Activated CD4-positive, CD25-positive, alpha-beta regulatory T cell treated with anti-CD3 and anti-CD28 coated beads, Interleukin-2, amount 50 U/mL, for 16 hours (primary cell): ENCODE measurements around the gene ADGRG6.
"Not testable (repeated sequence)": the region's sequence is repeated elsewhere in the genome, so short reads cannot be mapped to it uniquely, and the experiment has no call there.

ENCODE experiments used
- DNase-seq: peaks from one replicate; pipeline ENCODE4 v3.0.0-alpha.2; 2020; ENCODE audit warnings: low read depth, low spot score

ADGRG6 gene

DNA sequence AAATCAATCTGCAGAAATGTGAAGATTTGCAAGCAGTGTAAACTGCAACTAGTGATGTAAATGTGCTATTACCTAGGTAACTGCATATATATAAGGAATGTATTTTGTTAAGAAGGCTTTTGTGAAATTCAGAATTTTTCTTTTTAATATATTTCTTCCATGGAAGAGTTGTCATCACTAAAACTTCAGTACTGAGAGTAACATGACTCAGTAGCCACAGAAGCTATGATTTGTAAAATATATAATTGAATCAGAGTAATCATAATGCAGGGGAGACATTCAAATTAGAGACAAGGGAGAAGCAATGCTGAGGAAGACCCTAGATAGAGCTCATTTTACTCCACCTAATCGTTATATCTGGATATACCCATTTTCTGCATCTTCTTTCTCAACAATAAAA is 141.7 kb downstream of the ADGRG6 start:
- no peak for DNase-seq

GRCh38 chr6:142444376-142444775 is 142.6 kb downstream of the ADGRG6 start:
- DNase-seq: no peak

DNA sequence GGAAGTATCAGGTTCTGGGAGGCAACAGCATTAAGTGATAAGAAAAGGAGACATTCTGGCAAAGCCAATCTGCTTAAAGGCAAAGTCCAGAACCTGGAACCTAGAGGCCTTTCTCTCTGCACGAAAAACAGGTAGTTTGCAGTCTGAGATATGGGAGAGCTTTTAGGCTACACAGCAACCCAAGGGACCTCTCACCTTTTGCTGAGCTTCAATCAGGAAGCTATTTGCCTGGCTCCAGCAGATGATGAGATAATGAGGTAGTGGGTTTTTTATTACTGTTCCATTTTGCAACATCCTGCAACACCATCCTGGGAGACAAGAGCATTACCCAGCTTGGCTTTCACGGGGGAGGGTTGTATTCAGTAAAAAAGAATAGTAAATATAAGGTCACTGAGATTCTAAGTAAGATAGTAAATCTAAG is 143.1 kb downstream of the ADGRG6 start:
- no peak for DNase-seq

- DNase-seq: no peak
Measured at GRCh38 chr6:142446168-142446567, 144.4 kb downstream of the ADGRG6 start.

GRCh38 chr6:142446576-142446975 is 144.8 kb downstream of the ADGRG6 start:
- DNase-seq: no peak

DNA sequence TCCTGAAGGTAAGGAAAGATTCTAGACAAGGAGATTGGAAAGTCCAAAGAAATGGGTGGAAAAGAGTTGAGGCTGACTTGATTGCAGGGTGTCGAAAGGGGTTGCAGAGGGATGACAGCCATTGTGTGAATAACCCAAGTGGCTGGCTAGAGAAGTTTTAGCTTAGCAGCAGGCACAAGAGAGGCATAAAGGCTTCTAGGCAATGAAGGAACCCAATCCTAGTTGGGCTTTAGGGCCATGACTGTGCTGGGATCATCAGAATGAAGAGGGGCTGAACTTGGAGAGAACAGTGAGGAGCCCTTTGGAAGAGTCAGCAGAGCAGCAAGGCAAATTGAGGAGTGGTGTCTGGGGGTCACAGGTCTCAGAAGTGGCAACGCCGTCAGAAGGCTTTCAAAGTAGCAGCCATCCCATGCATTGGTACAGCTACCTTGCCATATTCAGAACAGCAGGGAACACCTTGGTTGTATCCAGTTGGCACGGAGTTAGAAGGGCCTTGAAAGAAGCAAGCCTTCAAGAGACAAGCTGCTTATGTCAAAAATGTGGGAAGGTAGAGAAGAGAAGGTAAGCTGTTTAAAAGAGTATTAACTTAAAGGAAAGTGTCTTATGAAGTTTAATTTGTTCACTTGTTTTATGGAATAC is 146.4 kb downstream of the ADGRG6 start:
- DNase-seq: no peak

- not testable (repeated sequence) for DNase-seq
Measured at GRCh38 chr6:142450856-142451255, 149.0 kb downstream of the ADGRG6 start.

DNA sequence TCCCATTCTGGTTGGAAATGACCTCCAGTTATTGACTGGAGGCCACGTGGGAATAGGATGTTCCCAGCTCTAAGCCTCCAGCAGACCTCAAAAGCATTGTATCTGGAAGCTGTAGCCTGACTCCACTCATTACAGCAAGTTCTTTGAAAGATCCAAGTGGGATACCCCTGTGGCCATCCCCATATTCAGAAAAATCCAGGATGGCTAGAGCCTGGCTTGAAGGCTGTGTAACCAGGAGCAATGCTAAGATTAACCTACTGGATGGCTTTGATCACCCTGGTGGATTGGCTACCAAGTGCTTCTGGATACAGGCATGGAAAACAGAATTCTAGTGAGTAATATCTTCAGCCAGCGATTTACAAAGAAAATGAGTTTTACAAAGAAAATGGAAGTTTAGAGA is 151.2 kb downstream of the ADGRG6 start:
- DNase-seq: no peak

GRCh38 chr6:142454196-142454595 is 152.4 kb downstream of the ADGRG6 start:
- DNase-seq: not testable (repeated sequence)

GRCh38 chr6:142454848-142455247 is 153.0 kb downstream of the ADGRG6 start:
- DNase-seq: not testable (repeated sequence)

DNA sequence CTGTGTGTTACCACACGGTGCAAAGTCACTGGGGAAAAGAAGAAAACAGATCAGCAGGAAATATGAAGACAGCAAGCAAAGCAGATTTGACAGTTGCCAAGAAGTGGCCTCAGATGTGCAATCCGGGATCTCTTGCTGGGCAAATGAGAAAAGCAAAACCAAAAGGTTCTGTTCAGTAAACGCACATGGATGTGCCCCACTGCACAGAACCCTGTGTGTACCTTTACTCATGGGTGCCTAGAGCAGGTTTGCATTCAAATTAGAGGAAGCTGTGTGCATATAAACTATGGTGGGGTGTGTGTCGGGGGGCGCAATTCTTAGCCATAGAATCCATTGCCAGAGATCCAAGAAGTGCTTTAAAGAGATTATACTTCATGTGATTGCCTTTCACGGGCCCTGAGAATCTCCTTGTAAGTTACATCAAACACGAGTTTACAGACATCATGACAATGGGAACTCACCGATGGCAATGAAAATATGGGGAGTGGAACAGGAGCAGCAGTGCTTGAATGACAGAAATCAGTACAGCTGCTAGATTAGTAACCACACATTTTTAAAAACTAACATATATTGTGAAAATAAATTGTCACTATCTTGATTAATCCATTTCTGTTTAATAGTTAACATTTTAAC is 154.3 kb downstream of the ADGRG6 start:
- DNase-seq: no peak

GRCh38 chr6:142457638-142458406 is 156.0 kb downstream of the ADGRG6 start:
- DNase-seq: no peak

DNA sequence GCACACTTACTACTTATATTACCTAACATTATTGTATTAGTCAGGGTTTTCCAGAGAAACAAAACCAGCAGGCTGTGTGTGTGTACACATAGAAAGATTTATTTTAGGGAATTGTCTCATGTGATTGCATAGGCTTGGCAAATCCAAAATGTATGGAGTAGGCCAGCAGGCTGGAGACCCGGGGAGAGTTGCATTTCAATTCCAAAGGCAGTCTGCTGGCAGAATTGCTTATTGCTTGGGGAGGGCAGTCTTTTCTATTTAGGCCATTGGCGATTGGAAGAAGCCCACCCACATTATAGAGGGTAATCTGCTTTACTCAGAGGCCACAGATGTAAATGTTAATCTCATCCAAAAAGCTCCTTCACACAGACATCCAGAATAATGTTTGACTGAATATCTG is 157.0 kb downstream of the ADGRG6 start:
- no peak for DNase-seq

GRCh38 chr6:142459271-142459670 is 157.5 kb downstream of the ADGRG6 start:
- no peak for DNase-seq

DNA sequence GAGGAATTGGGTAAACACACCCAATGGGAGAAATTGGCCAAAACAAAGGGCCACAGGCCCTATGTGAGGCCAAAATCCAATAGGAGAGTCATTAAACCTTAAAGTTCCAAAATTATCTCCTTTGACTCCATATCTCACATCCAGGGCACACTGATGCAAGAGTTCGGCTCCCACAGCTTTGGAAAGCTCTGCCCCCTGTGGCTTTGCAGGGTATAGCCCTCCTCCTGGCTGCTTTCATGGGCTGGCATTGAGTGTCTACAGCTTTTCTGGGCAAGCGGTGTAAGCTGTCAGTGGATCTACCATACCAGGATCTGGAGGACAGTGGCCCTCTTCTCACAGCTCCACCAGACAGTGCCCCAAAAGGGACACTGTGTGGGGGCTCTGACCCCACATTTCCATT is 160.5 kb downstream of the ADGRG6 start:
- DNase-seq: no peak

DNA sequence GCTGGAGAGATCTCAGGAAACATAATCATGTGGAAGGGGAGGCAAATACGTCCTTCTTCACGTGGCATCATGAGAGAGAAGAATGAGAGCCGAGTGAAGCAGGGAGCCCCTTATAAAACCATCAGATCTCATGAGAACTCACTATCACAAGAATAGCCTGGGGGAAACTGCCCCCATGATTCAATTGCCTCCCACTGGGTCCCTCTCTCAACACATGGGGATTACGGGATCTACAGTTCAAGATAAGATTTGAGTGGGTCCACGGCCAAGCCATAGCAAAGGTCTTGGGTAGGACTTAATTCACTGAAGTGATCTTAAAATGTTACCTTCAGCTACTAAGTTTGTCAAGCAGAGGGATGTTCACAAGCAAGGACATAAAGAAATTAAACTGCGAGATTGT is 162.2 kb downstream of the ADGRG6 start:
- DNase-seq: no peak

- DNase-seq: no peak
Measured at GRCh38 chr6:142469220-142469619, 167.4 kb downstream of the ADGRG6 start.

- DNase-seq: no peak
Measured at GRCh38 chr6:142470421-142470820, 168.6 kb downstream of the ADGRG6 start.

DNA sequence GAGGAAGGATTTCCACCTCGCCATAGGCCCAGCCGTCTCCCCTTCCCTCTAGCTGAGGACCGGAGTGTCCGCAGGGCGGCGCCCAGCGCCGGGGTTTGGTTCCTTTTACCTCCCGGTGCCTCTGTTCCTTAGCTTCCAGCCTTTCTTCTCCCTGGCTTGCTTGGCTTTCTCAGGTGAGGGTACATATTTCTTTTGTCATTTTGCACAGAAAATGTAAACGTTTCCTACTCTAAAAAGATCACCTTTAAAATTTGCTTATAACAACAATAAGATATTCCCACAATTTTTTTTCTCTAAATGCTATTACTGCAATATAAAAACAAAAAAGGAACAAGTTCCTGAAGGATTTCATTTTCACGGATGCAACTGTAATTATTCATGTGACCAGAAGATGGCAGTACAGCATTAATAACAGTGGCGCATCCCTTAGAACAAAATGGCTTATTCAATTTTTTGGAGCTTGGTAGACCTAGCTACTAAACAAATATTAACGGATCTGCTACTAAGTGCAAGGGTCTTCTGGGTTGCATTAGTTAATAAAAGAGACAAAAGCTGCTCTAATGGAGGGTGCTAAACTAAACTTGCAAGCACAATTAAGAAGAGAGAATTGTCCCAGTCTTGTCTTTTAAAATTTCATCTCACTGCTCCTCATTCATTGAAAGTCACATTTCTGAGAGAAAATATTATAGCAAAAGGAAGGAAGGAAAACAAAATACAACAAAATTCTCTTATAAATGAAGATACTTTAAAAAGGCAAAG is 172.9 kb downstream of the ADGRG6 start:
- no peak for DNase-seq

DNA sequence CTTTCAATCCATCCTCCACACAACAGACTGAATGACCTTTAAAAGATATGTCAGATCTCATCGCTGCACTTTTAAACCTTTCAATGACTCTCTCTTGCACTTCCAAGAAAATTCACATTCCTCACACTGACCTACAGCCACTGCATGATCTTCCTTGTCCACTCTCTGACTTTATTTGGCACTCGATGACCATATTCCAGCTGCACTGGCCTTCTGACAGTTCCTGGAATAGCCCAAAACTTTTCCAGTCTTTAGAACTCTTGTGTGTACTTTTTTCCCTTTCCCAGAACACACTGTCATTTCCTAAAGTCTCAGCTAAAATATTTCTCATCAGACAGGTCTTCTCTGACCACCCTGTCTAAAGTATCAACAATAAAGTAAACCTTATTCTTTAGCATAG is 174.6 kb downstream of the ADGRG6 start:
- no peak for DNase-seq

DNA sequence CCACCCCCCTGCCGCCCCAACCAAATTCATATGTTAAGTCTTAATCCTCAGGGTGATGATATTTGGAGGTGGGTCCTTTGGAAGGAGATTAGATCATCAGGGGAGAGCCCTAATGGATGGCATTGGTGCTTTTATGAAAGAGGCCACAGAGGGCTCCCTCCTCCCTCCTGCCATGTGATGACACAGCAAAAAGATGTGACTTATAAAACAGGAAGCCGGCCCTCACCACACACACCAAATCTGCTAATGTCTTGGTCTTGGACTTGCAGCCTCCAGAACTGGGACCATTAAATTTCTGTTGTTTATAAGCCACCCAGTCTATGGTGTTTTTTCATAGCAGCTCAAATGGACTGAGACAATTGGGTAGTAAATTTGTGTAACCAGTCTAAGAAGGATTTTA is 176.3 kb downstream of the ADGRG6 start:
- DNase-seq: no peak

DNA sequence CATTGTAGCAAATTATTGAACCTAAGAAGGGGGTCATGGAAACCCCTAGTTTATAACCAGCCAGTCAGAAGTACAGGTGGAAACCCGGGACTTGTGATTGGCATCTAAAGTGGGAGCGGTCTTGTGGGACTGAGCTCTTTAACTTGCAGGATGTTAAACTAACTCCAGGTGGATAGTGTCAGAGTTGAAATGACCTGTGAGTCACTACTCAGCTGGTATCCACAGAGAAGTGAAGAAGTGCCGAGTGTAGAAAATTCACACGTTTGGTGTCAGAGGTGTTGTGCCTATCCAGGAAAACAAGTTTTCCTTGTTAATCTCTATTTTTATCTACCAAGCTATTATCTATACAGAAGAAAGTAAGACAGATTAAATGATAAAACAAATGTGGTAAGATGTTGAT is 179.7 kb downstream of the ADGRG6 start:
- no peak for DNase-seq
